Colonic mucosa (tissue), 4 donors: ENCODE data around the gene GDF9. TPM values are rescaled to one million over a fixed set of nuclear protein-coding genes. Genes with fewer than 3 reads are reported as not detected.

Source experiments
- DNase-seq: peaks from one replicate; pipeline ENCODE4 v3.0.0-alpha.2; 2020
- H3K27ac ChIP-seq: fragments of 200-600 bp; one replicate; pipeline ENCODE4 v1.8.0; 2021
- H3K27me3 ChIP-seq: fragments of 200-600 bp; one replicate; pipeline ENCODE4 v1.8.0; 2021
- H3K36me3 ChIP-seq: fragments of 200-600 bp; one replicate; pipeline ENCODE4 v1.8.0; 2021
- H3K4me1 ChIP-seq: fragments of 200-600 bp; one replicate; pipeline ENCODE4 v1.8.0; 2021; ENCODE audit warnings: mild to moderate bottlenecking
- H3K4me3 ChIP-seq: fragments of 200-600 bp; one replicate; pipeline ENCODE4 v1.8.0; 2021
- H3K9ac ChIP-seq, 2 donors: one replicate each; pipeline ENCODE4 v1.7.0; 2013; ENCODE audit warnings: control low read depth in 2 of 2, low read depth in 2 of 2, low read length in 2 of 2
- H3K9me3 ChIP-seq: fragments of 200-600 bp; one replicate; pipeline ENCODE4 v1.8.0; 2021
- intact Hi-C: fragments of 100-400 bp; cut with DNase I; formaldehyde crosslinking; loops from one replicate; pipeline ENCODE4 v1.14.1; 2022
- total RNA-seq, 2 donors: library from RNA; stranded (reverse); fragmentation: NEBNext Ultra II Directional in 1 of 2; extraction: Animal tissue kit (Norgen Biotek cat#: 25700) in 1 of 2; gene quantifications; one replicate each; pipeline ENCODE4 v1.2.1, GENCODE V29; 2021
- TF ChIP-seq, protein P1 (sequence below): fragments of 200-600 bp; IDR thresholded peaks from one replicate; pipeline ENCODE4 v1.8.0; 2022; ENCODE audit warnings: antibody characterized with exemption, mild to moderate bottlenecking
- donor health status: healthy.
- donor health status: DM: no; HTN: no; CAD: no.
- donor health status: DM: no; HTN: no; CAD: no.

Gene GDF9
- total RNA-seq, 2 donors from 2014 or later, result 0.64 to 0.69 TPM

GRCh38 chr5:132814503-132815294 is 51.6 kb downstream of the GDF9 start:
- Histone ChIP-seq H3K36me3 (no peaks in the 10 kb centered on the region), H3K27ac (no peak overlapping the region), H3K4me3 (peak overlapping the region; percentile 65), H3K9me3 (no peaks in the 10 kb centered on the region), H3K27me3 (peaks cover 5% of the 10 kb centered on the region), H3K9ac (peak overlapping the region in 1 of 2 donors; percentile 88), H3K4me1 (no peaks in the 10 kb centered on the region)
- intact Hi-C loops, result no loop called here
- TF ChIP-seq, protein P1, sequence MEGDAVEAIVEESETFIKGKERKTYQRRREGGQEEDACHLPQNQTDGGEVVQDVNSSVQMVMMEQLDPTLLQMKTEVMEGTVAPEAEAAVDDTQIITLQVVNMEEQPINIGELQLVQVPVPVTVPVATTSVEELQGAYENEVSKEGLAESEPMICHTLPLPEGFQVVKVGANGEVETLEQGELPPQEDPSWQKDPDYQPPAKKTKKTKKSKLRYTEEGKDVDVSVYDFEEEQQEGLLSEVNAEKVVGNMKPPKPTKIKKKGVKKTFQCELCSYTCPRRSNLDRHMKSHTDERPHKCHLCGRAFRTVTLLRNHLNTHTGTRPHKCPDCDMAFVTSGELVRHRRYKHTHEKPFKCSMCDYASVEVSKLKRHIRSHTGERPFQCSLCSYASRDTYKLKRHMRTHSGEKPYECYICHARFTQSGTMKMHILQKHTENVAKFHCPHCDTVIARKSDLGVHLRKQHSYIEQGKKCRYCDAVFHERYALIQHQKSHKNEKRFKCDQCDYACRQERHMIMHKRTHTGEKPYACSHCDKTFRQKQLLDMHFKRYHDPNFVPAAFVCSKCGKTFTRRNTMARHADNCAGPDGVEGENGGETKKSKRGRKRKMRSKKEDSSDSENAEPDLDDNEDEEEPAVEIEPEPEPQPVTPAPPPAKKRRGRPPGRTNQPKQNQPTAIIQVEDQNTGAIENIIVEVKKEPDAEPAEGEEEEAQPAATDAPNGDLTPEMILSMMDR, result no peak
- DNase-seq, result no peak

- intact Hi-C loops, result no loop called here
- H3K27me3 ChIP-seq, result peaks cover 5% of the 10 kb centered on the region
- peak overlapping the region; percentile 51 to 88 for H3K9ac ChIP-seq
- H3K4me1 ChIP-seq, result no peaks in the 10 kb centered on the region
- no peaks in the 10 kb centered on the region for H3K36me3 ChIP-seq
- peak; percentile 37 for DNase-seq
- H3K9me3 ChIP-seq, result no peaks in the 10 kb centered on the region
- H3K4me3 ChIP-seq, result peak overlapping the region; percentile 65
- TF ChIP-seq, protein P1, result no peak
- H3K27ac ChIP-seq, result peak overlapping the region; percentile 66
Observed at GRCh38 chr5:132813599-132814502, 52.4 kb downstream of the GDF9 start.

DNA sequence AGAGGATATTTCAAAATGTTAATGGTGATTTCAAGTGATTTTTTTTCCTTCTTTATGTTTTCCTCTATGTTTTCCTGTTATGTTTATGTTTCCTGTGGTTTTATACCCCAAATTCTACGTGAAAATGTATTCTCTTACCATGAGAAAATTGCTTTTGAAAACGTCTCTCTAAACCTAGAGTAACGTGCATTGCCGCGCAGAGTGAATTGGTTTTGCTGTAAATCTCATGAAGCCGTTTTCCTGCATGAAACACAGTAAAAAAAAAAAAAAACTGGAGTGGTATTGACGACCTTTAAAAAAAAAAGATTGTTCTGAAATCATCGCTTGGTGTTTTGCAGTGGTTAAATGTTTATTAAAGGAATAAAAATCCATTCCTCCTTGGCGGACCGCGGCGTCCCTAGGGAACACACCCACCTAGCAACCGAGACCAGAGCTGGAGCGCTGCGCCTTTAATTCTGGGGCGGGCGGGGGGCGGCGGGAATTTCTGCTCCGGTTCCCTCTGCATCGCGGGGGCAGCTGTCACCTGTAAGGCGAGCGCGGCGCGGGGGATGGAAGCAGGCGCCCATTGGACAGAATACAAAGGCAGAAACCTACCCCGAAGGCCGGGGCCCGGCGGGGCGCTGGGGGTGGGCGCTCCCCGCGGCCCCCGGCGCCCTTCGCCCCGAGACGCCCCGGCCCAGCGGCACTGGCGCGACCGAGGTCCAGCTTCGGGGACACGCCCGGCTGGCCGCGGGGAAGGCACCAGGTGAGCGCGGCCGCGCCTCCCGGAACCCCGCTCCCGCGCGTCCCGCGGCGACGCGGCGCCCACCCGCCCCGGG is 53.3 kb downstream of the GDF9 start, which contains the start of gene SOWAHA:
Gene SOWAHA, plus strand, starts transcription at position 522 of the 818 bp plus-strand sequence. CDS start 320 bp downstream, outside the sequence.
- Histone ChIP-seq H3K27ac (peak within 1 kb of the TSS; percentile 66), H3K9ac (peak within 1 kb of the TSS; percentile 51 to 88)

DNA sequence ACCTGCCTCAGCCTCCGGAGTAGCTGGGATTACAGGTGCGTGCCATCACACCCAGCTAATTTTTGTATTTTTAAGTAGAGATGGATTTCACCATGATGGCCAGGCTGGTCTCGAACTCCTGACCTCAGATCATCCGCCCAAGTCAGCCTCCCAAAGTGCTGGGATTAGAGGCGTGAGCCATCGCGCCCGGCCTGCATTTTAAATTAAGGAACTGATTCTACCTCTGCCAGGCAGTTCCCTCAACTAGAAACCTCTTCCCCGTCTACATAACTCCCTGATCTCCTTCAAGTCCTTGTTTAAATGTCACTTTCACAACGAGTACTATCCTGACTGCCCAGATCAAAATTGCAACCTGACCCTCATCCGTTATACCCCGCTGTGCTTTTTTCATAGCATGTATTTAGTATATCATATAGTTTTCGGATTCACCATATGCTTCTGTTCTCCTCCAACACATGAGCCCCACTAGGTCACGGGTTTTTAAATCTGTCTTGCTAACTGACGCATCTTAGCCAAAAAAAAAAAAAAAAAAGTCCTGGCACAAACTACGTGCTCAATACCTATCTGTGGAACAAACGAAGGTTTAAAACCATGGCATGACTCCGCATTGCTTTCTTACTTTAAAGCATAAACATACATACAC is 54.0 kb downstream of the GDF9 start:
- H3K4me3 ChIP-seq, result no peak overlapping the region
- H3K27ac ChIP-seq, result no peak overlapping the region

More for the DNA sequence above, 53.3 kb downstream of the GDF9 start, which contains the start of gene SOWAHA:
- H3K36me3 ChIP-seq, result no peaks in the 10 kb centered on the region
- H3K27me3 ChIP-seq, result peaks cover 5% of the 10 kb centered on the region
- TF ChIP-seq, protein P1, result no peak
- peak within 1 kb of the TSS; percentile 65 for H3K4me3 ChIP-seq
- H3K9me3 ChIP-seq, result no peaks in the 10 kb centered on the region
- H3K4me1 ChIP-seq, result no peaks in the 10 kb centered on the region
- peak; percentile 65 for DNase-seq
- intact Hi-C loops, result no loop called here

More for the DNA sequence above, 54.0 kb downstream of the GDF9 start:
- peaks cover 5% of the 10 kb centered on the region for H3K27me3 ChIP-seq
- DNase-seq, result no peak
- H3K36me3 ChIP-seq, result no peaks in the 10 kb centered on the region
- no peaks in the 10 kb centered on the region for H3K4me1 ChIP-seq
- H3K9ac ChIP-seq, result no peak overlapping the region
- TF ChIP-seq, protein P1, result no peak
- H3K9me3 ChIP-seq, result no peaks in the 10 kb centered on the region
- intact Hi-C loops, result no loop called here

Other genes with a start within 250 kb of the GDF9 start
- gene IL13, start 208.3 kb downstream of the GDF9 start, total RNA-seq, result not detected
- gene IL4, start 192.5 kb downstream of the GDF9 start, total RNA-seq, result not detected
- 1 to 10 TPM; 4.0 to 5.2 TPM for gene KIF3A, start 128.9 kb downstream of the GDF9 start, total RNA-seq
- gene CCNI2, start 119.0 kb downstream of the GDF9 start, total RNA-seq, result 10 to 100 TPM in 1 of 2 donors, 1 to 10 TPM in 1; 7.1 to 22.9 TPM
- 10 to 100 TPM; 57.6 to 84.2 TPM for gene SEPTIN8, start 89.2 kb downstream of the GDF9 start, total RNA-seq
- gene SOWAHA, start 53.2 kb downstream of the GDF9 start, total RNA-seq, result 10 to 100 TPM; 12.4 to 30.7 TPM
- 10 to 100 TPM; 36.9 to 64.1 TPM for gene SHROOM1, start 35.8 kb downstream of the GDF9 start, total RNA-seq
- 100 to 1,000 TPM; 885 to 920 TPM for gene UQCRQ, start 173 bp upstream of the GDF9 start, total RNA-seq
- gene LEAP2, start 7.2 kb upstream of the GDF9 start, total RNA-seq, result 1 to 10 TPM; 3.6 to 7.7 TPM
- gene AFF4, start 97.2 kb upstream of the GDF9 start, total RNA-seq, result 10 to 100 TPM; 42.4 to 75.2 TPM
- gene ZCCHC10, start 160.1 kb upstream of the GDF9 start, total RNA-seq, result 10 to 100 TPM; 24.2 to 31.9 TPM
- gene HSPA4, start 185.5 kb upstream of the GDF9 start, total RNA-seq, result 100 to 1,000 TPM in 1 of 2 donors, 10 to 100 TPM in 1; 91.2 to 132 TPM